Liver (tissue), 9 donors: ENCODE data around the gene SPOP. TPM values are rescaled to one million over a fixed set of nuclear protein-coding genes. Genes with fewer than 3 reads are reported as not detected.

Source experiments
- DNase-seq: peaks from one replicate; pipeline ENCODE4 v3.0.0-alpha.2; 2017; ENCODE audit warnings: low spot score
- H3K27ac ChIP-seq, 2 donors: one replicate each; pipeline ENCODE4 v1.7.0; 2013; ENCODE audit warnings: inconsistent platforms in 2 of 2, low read length in 2 of 2, control low read depth in 1 of 2, low read depth in 1 of 2, mild to moderate bottlenecking in 1 of 2
- H3K27me3 ChIP-seq, 4 donors: one replicate each; pipeline versions ENCODE4 v1.6.1 to v1.7.0; 2013; ENCODE audit warnings: low read length in 3 of 4, inconsistent platforms in 1 of 4, mild to moderate bottlenecking in 1 of 4, moderate library complexity in 1 of 4; ENCODE audit not compliant: control insufficient read depth in 4 of 4, insufficient read depth in 4 of 4
- H3K36me3 ChIP-seq, 4 donors: one replicate each; pipeline versions ENCODE4 v1.6.1 to v1.7.0; 2013; ENCODE audit warnings: low read length in 3 of 4, mild to moderate bottlenecking in 3 of 4, low read depth in 1 of 4, moderate library complexity in 1 of 4; ENCODE audit not compliant: control insufficient read depth in 4 of 4, insufficient read depth in 3 of 4
- H3K4me1 ChIP-seq, 4 donors: one replicate each; pipeline versions ENCODE4 v1.6.1 to v1.7.0; 2013; ENCODE audit warnings: low read length in 3 of 4, mild to moderate bottlenecking in 3 of 4, moderate library complexity in 1 of 4; ENCODE audit not compliant: control insufficient read depth in 4 of 4, insufficient read depth in 4 of 4
- H3K4me3 ChIP-seq, 3 donors: one replicate each; pipeline versions ENCODE4 v1.6.1 to v1.7.0; 2013; ENCODE audit warnings: low read length in 3 of 3, control low read depth in 1 of 3, low read depth in 1 of 3, mild to moderate bottlenecking in 1 of 3
- H3K9ac ChIP-seq, 2 donors: one replicate each; pipeline ENCODE4 v1.7.0; 2013; ENCODE audit warnings: low read length in 2 of 2, mild to moderate bottlenecking in 2 of 2, moderate library complexity in 2 of 2, control low read depth in 1 of 2, low read depth in 1 of 2
- H3K9me3 ChIP-seq, 4 donors: one replicate each; pipeline versions ENCODE4 v1.6.1 to v1.7.0; 2013; ENCODE audit warnings: low read length in 3 of 4; ENCODE audit not compliant: control insufficient read depth in 4 of 4
- EGR1 ChIP-seq, 2 donors: IDR thresholded peaks; 2 replicates each; pipeline ENCODE4 v1.6.1; 2016 to 2018; ENCODE audit warnings: antibody characterized with exemption in 2 of 2, low read depth in 2 of 2
- FOXA1 ChIP-seq: IDR thresholded peaks from 2 replicates; pipeline ENCODE4 v1.6.1; 2016; ENCODE audit warnings: antibody characterized with exemption
- FOXA2 ChIP-seq: IDR thresholded peaks from 2 replicates; pipeline ENCODE4 v1.6.1; 2016; ENCODE audit warnings: antibody characterized with exemption
- GABPA ChIP-seq, 2 donors: IDR thresholded peaks in 1 of 2; conservative IDR thresholded peaks in 1 of 2; 2 replicates each; pipeline ENCODE4 v1.6.1; 2016; ENCODE audit warnings: antibody characterized with exemption in 2 of 2, mild to moderate bottlenecking in 1 of 2, moderate library complexity in 1 of 2
- HNF4A ChIP-seq, 2 donors: conservative IDR thresholded peaks; 2 replicates each; pipeline ENCODE4 v1.6.1; 2016; ENCODE audit warnings: antibody characterized with exemption in 2 of 2, mild to moderate bottlenecking in 2 of 2
- JUND ChIP-seq, 2 donors: IDR thresholded peaks; 2 replicates each; pipeline ENCODE4 v1.6.1; 2016; ENCODE audit warnings: antibody characterized with exemption in 2 of 2
- NR2F2 ChIP-seq: IDR thresholded peaks from 2 replicates; pipeline ENCODE4 v1.6.1; 2016; ENCODE audit warnings: antibody characterized with exemption
- RAD21 ChIP-seq, 2 donors: IDR thresholded peaks; 2 replicates each; pipeline ENCODE4 v1.6.1; 2016; ENCODE audit warnings: antibody characterized with exemption in 2 of 2, mild to moderate bottlenecking in 2 of 2
- RXRA ChIP-seq, 2 donors: IDR thresholded peaks; 2 replicates each; pipeline ENCODE4 v1.6.1; 2017 to 2018; ENCODE audit warnings: antibody characterized with exemption in 2 of 2, mild to moderate bottlenecking in 1 of 2
- SP1 ChIP-seq: IDR thresholded peaks from 2 replicates; pipeline ENCODE4 v1.6.1; 2018; ENCODE audit warnings: antibody characterized with exemption, mild to moderate bottlenecking
- TAF1 ChIP-seq: conservative IDR thresholded peaks from 2 replicates; pipeline ENCODE4 v1.6.1; 2016; ENCODE audit warnings: antibody characterized with exemption, mild to moderate bottlenecking
- YY1 ChIP-seq: IDR thresholded peaks from 2 replicates; pipeline ENCODE4 v1.6.1; 2016; ENCODE audit warnings: antibody characterized with exemption, mild to moderate bottlenecking
- WGBS: extraction: QIAGEN DNeasy Blood & Tissue Kit; methylation state at CpG from one replicate; pipeline ENCODE4 v1.1.7; 2013; 5-methylcytosine and 5-hydroxymethylcytosine counted together
- polyA plus RNA-seq, 2 donors: library from polyadenylated mRNA; stranded (reverse) in 1 of 2; unstranded in 1 of 2; fragments of 200-250 nt in 1 of 2; fragments of >200 nt in 1 of 2; fragmentation: Nextera tagmentation in 1 of 2; extraction: Ambion mirVana in 1 of 2; gene quantifications; one replicate each; pipeline versions ENCODE4 v1.2.1 to v1.2.3, GENCODE V29; 2013 to 2015
- total RNA-seq, 2 donors: library from RNA; depleted of rRNA; stranded (reverse); fragments of >200 nt; gene quantifications; one replicate each; pipeline ENCODE4 v1.2.3, GENCODE V29; 2014
- TF ChIP-seq, protein P1 (sequence below): IDR thresholded peaks from 2 replicates; pipeline ENCODE4 v1.6.1; 2016; ENCODE audit warnings: antibody characterized with exemption
- TF ChIP-seq, protein P2 (sequence below): IDR thresholded peaks from 2 replicates; pipeline ENCODE4 v1.6.1; 2016; ENCODE audit warnings: antibody characterized with exemption, mild to moderate bottlenecking
- TF ChIP-seq, protein P3 (sequence below): IDR thresholded peaks from 2 replicates; pipeline ENCODE4 v1.6.1; 2016; ENCODE audit warnings: antibody characterized with exemption
- TF ChIP-seq, protein P4 (sequence below): fragments of 150-350 bp; IDR thresholded peaks from 2 replicates; pipeline ENCODE4 v1.5.1; 2017; ENCODE audit warnings: improper control_type of control experiment, low read depth, low read length; ENCODE audit not compliant: missing input control
- TF ChIP-seq, protein P5 (sequence below): IDR thresholded peaks from 2 replicates; pipeline ENCODE4 v1.6.1; 2016; ENCODE audit warnings: antibody characterized with exemption
- donor health status: healthy.
- donor health status: healthy.
- donor health status: healthy.
- donor health status: healthy.
- donor health status: healthy.

SPOP gene
- total and polyA plus RNA-seq, 4 donors, result 21.6 to 50.8 (median 42.4) TPM

DNA sequence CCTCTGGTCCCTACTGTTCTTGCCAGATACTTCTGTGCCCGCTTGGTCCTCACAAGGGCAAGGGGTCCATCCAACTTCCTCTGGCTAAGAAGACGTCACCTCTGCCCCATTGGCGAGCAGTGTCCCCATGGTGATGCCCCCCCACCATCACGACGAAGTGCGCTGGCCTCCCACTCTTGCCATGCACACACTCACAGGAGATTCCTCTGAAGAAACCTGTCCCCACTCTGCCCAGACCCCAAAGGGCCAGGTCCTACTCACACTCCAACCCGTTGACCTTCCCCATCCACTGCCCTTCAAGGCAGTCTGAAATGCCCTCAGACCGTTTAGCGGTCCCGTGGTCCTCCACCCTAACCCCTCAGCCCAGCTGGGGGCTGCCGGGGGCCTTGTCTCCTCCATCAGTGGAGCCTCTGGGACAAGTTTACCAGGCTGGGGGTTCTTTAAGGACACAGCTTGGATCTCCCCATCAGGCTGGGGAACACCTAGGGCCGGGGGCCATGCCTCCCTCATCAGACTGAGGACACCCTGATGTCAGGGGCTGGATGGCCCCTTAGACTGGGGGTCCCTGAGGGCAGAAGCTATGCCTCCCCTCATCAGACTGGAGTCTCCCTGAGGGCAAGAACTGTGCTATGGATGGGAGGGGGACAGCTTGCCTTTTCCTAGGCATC is 95.7 kb downstream of the SPOP start:
- Histone ChIP-seq H3K27me3 (no peaks in the 10 kb centered on the region), H3K4me1 (no peaks in the 10 kb centered on the region), H3K27ac (no peak overlapping the region), H3K9me3 (no peaks in the 10 kb centered on the region), H3K36me3 (no peaks in the 10 kb centered on the region), H3K9ac (no peak overlapping the region), H3K4me3 (no peak overlapping the region)
- TF ChIP-seq SP1 (no peak), HNF4A (conservative IDR thresholded peaks at IDR 0.05) (no peak), RXRA (IDR thresholded peaks at IDR 0.05) (no peak), TAF1 (no peak), YY1 (no peak), JUND (IDR thresholded peaks at IDR 0.05) (no peak), FOXA2 (no peak), NR2F2 (no peak), GABPA (IDR thresholded peaks at IDR 0.05 in 1 of 2, conservative IDR thresholded peaks at IDR 0.05 in 1 of 2) (no peak), FOXA1 (no peak)
- TF ChIP-seq, protein P1, sequence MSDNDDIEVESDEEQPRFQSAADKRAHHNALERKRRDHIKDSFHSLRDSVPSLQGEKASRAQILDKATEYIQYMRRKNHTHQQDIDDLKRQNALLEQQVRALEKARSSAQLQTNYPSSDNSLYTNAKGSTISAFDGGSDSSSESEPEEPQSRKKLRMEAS, result no peak
- TF ChIP-seq, protein P2, sequence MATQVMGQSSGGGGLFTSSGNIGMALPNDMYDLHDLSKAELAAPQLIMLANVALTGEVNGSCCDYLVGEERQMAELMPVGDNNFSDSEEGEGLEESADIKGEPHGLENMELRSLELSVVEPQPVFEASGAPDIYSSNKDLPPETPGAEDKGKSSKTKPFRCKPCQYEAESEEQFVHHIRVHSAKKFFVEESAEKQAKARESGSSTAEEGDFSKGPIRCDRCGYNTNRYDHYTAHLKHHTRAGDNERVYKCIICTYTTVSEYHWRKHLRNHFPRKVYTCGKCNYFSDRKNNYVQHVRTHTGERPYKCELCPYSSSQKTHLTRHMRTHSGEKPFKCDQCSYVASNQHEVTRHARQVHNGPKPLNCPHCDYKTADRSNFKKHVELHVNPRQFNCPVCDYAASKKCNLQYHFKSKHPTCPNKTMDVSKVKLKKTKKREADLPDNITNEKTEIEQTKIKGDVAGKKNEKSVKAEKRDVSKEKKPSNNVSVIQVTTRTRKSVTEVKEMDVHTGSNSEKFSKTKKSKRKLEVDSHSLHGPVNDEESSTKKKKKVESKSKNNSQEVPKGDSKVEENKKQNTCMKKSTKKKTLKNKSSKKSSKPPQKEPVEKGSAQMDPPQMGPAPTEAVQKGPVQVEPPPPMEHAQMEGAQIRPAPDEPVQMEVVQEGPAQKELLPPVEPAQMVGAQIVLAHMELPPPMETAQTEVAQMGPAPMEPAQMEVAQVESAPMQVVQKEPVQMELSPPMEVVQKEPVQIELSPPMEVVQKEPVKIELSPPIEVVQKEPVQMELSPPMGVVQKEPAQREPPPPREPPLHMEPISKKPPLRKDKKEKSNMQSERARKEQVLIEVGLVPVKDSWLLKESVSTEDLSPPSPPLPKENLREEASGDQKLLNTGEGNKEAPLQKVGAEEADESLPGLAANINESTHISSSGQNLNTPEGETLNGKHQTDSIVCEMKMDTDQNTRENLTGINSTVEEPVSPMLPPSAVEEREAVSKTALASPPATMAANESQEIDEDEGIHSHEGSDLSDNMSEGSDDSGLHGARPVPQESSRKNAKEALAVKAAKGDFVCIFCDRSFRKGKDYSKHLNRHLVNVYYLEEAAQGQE, result no peak
- TF ChIP-seq, protein P3, sequence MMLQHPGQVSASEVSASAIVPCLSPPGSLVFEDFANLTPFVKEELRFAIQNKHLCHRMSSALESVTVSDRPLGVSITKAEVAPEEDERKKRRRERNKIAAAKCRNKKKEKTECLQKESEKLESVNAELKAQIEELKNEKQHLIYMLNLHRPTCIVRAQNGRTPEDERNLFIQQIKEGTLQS, result no peak
- TF ChIP-seq, protein P4, sequence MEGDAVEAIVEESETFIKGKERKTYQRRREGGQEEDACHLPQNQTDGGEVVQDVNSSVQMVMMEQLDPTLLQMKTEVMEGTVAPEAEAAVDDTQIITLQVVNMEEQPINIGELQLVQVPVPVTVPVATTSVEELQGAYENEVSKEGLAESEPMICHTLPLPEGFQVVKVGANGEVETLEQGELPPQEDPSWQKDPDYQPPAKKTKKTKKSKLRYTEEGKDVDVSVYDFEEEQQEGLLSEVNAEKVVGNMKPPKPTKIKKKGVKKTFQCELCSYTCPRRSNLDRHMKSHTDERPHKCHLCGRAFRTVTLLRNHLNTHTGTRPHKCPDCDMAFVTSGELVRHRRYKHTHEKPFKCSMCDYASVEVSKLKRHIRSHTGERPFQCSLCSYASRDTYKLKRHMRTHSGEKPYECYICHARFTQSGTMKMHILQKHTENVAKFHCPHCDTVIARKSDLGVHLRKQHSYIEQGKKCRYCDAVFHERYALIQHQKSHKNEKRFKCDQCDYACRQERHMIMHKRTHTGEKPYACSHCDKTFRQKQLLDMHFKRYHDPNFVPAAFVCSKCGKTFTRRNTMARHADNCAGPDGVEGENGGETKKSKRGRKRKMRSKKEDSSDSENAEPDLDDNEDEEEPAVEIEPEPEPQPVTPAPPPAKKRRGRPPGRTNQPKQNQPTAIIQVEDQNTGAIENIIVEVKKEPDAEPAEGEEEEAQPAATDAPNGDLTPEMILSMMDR, result no peak
- TF ChIP-seq, protein P5, sequence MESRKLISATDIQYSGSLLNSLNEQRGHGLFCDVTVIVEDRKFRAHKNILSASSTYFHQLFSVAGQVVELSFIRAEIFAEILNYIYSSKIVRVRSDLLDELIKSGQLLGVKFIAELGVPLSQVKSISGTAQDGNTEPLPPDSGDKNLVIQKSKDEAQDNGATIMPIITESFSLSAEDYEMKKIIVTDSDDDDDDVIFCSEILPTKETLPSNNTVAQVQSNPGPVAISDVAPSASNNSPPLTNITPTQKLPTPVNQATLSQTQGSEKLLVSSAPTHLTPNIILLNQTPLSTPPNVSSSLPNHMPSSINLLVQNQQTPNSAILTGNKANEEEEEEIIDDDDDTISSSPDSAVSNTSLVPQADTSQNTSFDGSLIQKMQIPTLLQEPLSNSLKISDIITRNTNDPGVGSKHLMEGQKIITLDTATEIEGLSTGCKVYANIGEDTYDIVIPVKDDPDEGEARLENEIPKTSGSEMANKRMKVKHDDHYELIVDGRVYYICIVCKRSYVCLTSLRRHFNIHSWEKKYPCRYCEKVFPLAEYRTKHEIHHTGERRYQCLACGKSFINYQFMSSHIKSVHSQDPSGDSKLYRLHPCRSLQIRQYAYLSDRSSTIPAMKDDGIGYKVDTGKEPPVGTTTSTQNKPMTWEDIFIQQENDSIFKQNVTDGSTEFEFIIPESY, result no peak
- no peak for DNase-seq
- WGBS, result 86% methylated on average over 12 of the region's 12 CpGs

DNA sequence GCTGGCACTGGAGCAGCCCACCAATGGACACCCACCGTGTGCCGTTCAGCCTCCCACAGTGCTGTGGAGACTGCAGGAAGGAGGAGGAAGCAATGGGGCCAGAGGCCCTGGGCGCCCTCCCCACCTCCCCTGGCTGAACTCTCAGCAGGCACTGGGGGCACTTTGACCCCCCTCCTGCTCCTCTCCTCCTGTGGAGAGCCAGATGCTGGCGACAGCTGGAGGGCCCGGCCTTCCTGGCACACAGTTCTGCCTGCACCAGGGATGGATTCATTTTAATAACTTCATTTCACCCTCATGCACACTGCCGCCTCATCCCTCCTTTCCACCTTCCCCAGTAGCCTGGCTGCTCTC is 96.3 kb downstream of the SPOP start:
- Histone ChIP-seq H3K4me1 (peaks cover 2 to 5% (median 3%) of the 10 kb centered on the region in 4 donors), H3K9ac (no peak overlapping the region), H3K36me3 (no peaks in the 10 kb centered on the region), H3K4me3 (no peak overlapping the region), H3K27ac (no peak overlapping the region), H3K9me3 (no peaks in the 10 kb centered on the region), H3K27me3 (peaks cover 0 to 5% (median 2%) of the 10 kb centered on the region in 4 donors)
- no peak for DNase-seq
- WGBS, result 82% methylated on average over 6 of the region's 6 CpGs
- TF ChIP-seq GABPA (IDR thresholded peaks at IDR 0.05 in 1 of 2, conservative IDR thresholded peaks at IDR 0.05 in 1 of 2) (no peak), RXRA (IDR thresholded peaks at IDR 0.05) (no peak), TAF1 (no peak), HNF4A (conservative IDR thresholded peaks at IDR 0.05) (no peak), YY1 (no peak), JUND (IDR thresholded peaks at IDR 0.05) (no peak), RAD21 (IDR thresholded peaks at IDR 0.05) (no peak), FOXA1 (no peak), EGR1 (IDR thresholded peaks at IDR 0.05; ENCODE audit: low read depth in 2 of 2) (no peak)
- TF ChIP-seq, protein P4, result no peak
- TF ChIP-seq, protein P2, result no peak
